MM.1S (cell line): ENCODE results near the gene SLC38A3.

Experiments
- EZH2 ChIP-seq: fragments of 300-600 bp; sonication (generic); optimal IDR thresholded peaks from 2 replicates; pipeline ENCODE3; 2017; ENCODE audit warnings: low read depth, mild to moderate bottlenecking, antibody characterized with exemption, low read length, mixed read lengths
- TF ChIP-seq, protein P1 (sequence below): fragments of 300-600 bp; sonication (generic); IDR thresholded peaks from 2 replicates; pipeline ENCODE4 v1.5.1; 2016; ENCODE audit warnings: antibody characterized with exemption, low read length, mixed read lengths

DNA sequence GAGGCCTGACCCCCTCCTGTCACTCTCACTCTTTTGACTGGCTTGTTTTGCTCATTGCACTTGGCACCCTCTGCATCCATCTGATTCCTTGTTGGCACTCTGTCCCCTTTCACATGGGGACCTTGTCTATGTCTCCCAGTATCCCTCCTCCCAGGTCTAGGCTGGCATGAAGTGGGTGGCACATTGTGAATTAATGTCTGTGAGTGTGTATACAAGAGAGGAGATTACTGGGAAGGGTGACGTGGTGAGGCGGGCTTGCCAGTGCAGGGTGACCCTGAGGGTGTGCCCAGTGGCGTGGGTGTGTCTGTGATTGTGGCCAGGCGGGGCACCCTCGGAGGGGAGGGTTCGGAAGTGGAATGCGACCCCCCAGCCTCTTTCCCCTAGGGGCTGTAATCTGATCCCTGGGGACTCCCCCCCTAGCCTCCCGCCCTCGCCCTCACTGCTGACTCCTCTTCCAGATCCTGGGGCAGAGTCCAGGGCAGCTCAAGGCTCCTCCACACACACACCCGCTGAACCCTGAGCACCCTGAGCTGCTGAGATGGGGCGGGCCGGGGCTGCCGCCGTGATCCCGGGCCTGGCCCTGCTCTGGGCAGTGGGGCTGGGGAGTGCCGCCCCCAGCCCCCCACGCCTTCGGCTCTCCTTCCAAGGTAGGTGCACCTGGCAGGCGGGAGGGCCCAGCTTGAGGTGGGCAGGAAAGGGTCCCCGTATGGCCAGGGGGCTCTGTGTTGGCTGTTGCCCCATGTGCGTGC lies 63.8 kb downstream of the SLC38A3 start, which contains the start of gene SEMA3B:
- TF ChIP-seq, protein P1, sequence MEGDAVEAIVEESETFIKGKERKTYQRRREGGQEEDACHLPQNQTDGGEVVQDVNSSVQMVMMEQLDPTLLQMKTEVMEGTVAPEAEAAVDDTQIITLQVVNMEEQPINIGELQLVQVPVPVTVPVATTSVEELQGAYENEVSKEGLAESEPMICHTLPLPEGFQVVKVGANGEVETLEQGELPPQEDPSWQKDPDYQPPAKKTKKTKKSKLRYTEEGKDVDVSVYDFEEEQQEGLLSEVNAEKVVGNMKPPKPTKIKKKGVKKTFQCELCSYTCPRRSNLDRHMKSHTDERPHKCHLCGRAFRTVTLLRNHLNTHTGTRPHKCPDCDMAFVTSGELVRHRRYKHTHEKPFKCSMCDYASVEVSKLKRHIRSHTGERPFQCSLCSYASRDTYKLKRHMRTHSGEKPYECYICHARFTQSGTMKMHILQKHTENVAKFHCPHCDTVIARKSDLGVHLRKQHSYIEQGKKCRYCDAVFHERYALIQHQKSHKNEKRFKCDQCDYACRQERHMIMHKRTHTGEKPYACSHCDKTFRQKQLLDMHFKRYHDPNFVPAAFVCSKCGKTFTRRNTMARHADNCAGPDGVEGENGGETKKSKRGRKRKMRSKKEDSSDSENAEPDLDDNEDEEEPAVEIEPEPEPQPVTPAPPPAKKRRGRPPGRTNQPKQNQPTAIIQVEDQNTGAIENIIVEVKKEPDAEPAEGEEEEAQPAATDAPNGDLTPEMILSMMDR, result no peak
- TF ChIP-seq EZH2, result no peak
